HepG2 (cell line): ENCODE results near the gene BPI. TPM values are rescaled to one million over a fixed set of nuclear protein-coding genes. Genes with fewer than 3 reads are reported as not detected.

Source experiments
- ATAC-seq: fragments of 200-7000 bp; cut with Tn5 transposase; 3 replicates; pipeline ENCODE4 v1.9.1; 2020; ENCODE audit warnings: mild to moderate bottlenecking, moderate library complexity
- BruUV-seq: library from RNA; stranded (reverse); fragments of 400-500 nt; replicated peaks from 2 replicates; lab custom pipeline; 2021; lab: Mats Ljungman, UMichigan
- CTCF ChIA-PET: fragments of 300-600 bp; formaldehyde crosslinking; extraction: SDS; loops from one replicate; lab custom pipeline; 2021; ENCODE audit warnings: low total read pairs, inconsistent platforms, low intra/inter-chr PET ratio; lab: Yijun Ruan, JAX
- POLR2A ChIA-PET: fragments of 350-600 bp; sonication (Branson Sonifier 250); formaldehyde crosslinking; loops from one replicate; lab custom pipeline; 2020; ENCODE audit warnings: antibody characterized with exemption, inconsistent platforms; lab: Yijun Ruan, JAX
- DNase-seq: peaks from one replicate; pipeline ENCODE4 v3.0.0-alpha.2; 2015; ENCODE audit warnings: low spot score
- FAIRE-seq: peaks from 3 replicates; lab custom pipeline; 2011; peaks lifted over from hg19 to GRCh38; lab: Jason Lieb, UNC
- H2AFZ ChIP-seq: one replicate; pipeline ENCODE4 v1.6.1; 2011; ENCODE audit warnings: low read length, inconsistent platforms
- H3K27ac ChIP-seq: fragments of 300-600 bp; 3 replicates; pipeline ENCODE4 v1.8.0; 2011; ENCODE audit warnings: mixed run types, mild to moderate bottlenecking, mixed read lengths, low read length, inconsistent platforms; ENCODE audit not compliant: insufficient read depth; ENCODE audit errors: extremely low read length
- H3K27me3 ChIP-seq, 2 experiments: fragments of 200-600 bp in 1 of 2; 2 replicates in 1 of 2; 3 replicates in 1 of 2; pipeline versions ENCODE4 v1.6.0 to v1.8.0; 2011; ENCODE audit warnings: low read length in 2 of 2, mild to moderate bottlenecking in 2 of 2, moderate library complexity in 2 of 2, inconsistent platforms in 1 of 2; ENCODE audit not compliant: insufficient read depth in 2 of 2, control insufficient read depth in 1 of 2
- H3K36me3 ChIP-seq, 2 experiments: fragments of 200-600 bp in 1 of 2; replicated peaks in 1 of 2; 2 replicates in 1 of 2; 3 replicates in 1 of 2; pipeline versions ENCODE4 v1.5.1 to v1.8.0; 2011; ENCODE audit warnings: low read length in 2 of 2, inconsistent platforms in 1 of 2; ENCODE audit not compliant: insufficient read depth in 2 of 2, control insufficient read depth in 1 of 2
- H3K4me1 ChIP-seq: 2 replicates; pipeline ENCODE4 v1.5.1; 2012; ENCODE audit warnings: low read length, inconsistent platforms; ENCODE audit not compliant: insufficient read depth
- H3K4me2 ChIP-seq: 2 replicates; pipeline ENCODE4 v1.6.0; 2011; ENCODE audit warnings: low read depth, low read length, inconsistent platforms
- H3K4me3 ChIP-seq, 3 experiments: fragments of 200-600 bp in 1 of 3; sonication (generic), shearing (Covaris generic) in 1 of 3; replicated peaks in 1 of 3; 2 replicates each; pipeline ENCODE4 v1.5.1; 2011 to 2016; ENCODE audit warnings: low read length in 3 of 3, inconsistent platforms in 2 of 3, low read depth in 2 of 3, mild to moderate bottlenecking in 2 of 3, control low read depth in 1 of 3, mixed read lengths in 1 of 3; ENCODE audit not compliant: insufficient read depth in 1 of 3
- H3K79me2 ChIP-seq: one replicate; pipeline ENCODE4 v1.6.1; 2011; ENCODE audit warnings: low read length, inconsistent platforms; ENCODE audit not compliant: insufficient read depth
- H3K9ac ChIP-seq: 2 replicates; pipeline ENCODE4 v1.6.0; 2011; ENCODE audit warnings: mild to moderate bottlenecking, low read depth, low read length, inconsistent platforms; ENCODE audit not compliant: insufficient read depth
- H3K9me3 ChIP-seq: 2 replicates; pipeline ENCODE4 v1.5.1; 2012; ENCODE audit warnings: mild to moderate bottlenecking, low read length
- H4K20me1 ChIP-seq: 2 replicates; pipeline ENCODE4 v1.6.0; 2011; ENCODE audit warnings: inconsistent platforms, mild to moderate bottlenecking, low read length, moderate library complexity; ENCODE audit not compliant: insufficient read depth
- ATF7-NPFF ChIP-seq: sonication (generic); formaldehyde crosslinking; IDR thresholded peaks from 2 replicates; pipeline ENCODE4 v1.8.1; 2023; ENCODE audit warnings: mild to moderate bottlenecking, low read depth, missing genetic modification reagents, moderate library complexity
- BCL3 ChIP-seq: sonication (generic); formaldehyde crosslinking; IDR thresholded peaks from 2 replicates; pipeline ENCODE4 v1.5.1; 2020; ENCODE audit warnings: mild to moderate bottlenecking, missing genetic modification reagents, moderate library complexity
- HNRNPK ChIP-seq: fragments of 200-400 bp; formaldehyde crosslinking; IDR thresholded peaks from 2 replicates; pipeline ENCODE4 v1.6.1; 2018; ENCODE audit warnings: low read length, low read depth, moderate library complexity, mild to moderate bottlenecking; ENCODE audit not compliant: poor library complexity, severe bottlenecking
- LBX2 ChIP-seq: sonication (generic); formaldehyde crosslinking; IDR thresholded peaks from 2 replicates; pipeline ENCODE4 v1.5.0; 2020; ENCODE audit warnings: missing genetic modification reagents, mild to moderate bottlenecking, borderline replicate concordance
- SALL1 ChIP-seq: sonication (generic); formaldehyde crosslinking; IDR thresholded peaks from 2 replicates; pipeline ENCODE4 v1.8.0; 2022; ENCODE audit warnings: mild to moderate bottlenecking, missing genetic modification reagents
- SNRNP70 ChIP-seq: fragments of 200-400 bp; formaldehyde crosslinking; IDR thresholded peaks from 2 replicates; pipeline ENCODE4 v1.6.1; 2017; ENCODE audit warnings: mild to moderate bottlenecking, low read depth, low read length, moderate library complexity
- SP140L ChIP-seq: sonication (generic); formaldehyde crosslinking; IDR thresholded peaks from 2 replicates; pipeline ENCODE4 v1.4.0; 2020; ENCODE audit warnings: missing genetic modification reagents, borderline replicate concordance
- ZKSCAN8 ChIP-seq: IDR thresholded peaks from 2 replicates; pipeline ENCODE4 v1.6.1; 2016; ENCODE audit warnings: borderline replicate concordance, missing genetic modification reagents, missing compliant biosample characterization
- ZNF318 ChIP-seq: sonication (generic); formaldehyde crosslinking; IDR thresholded peaks from 2 replicates; pipeline ENCODE4 v1.4.0; 2020; ENCODE audit warnings: mild to moderate bottlenecking, missing genetic modification reagents
- ZNF382 ChIP-seq: sonication (generic); formaldehyde crosslinking; IDR thresholded peaks from 2 replicates; pipeline ENCODE4 v1.5.0; 2020; ENCODE audit warnings: missing genetic modification reagents, mild to moderate bottlenecking, borderline replicate concordance
- ZNF782 ChIP-seq: sonication (generic); formaldehyde crosslinking; IDR thresholded peaks from 2 replicates; pipeline ENCODE4 v1.4.0; 2020; ENCODE audit warnings: missing genetic modification reagents, mild to moderate bottlenecking, borderline replicate concordance
- WGBS: methylation state at CpG from one replicate; pipeline ENCODE4 v1.1.6; 2017; ENCODE audit warnings: low lambda C conversion rate; 5-methylcytosine and 5-hydroxymethylcytosine counted together
- in situ Hi-C: cut with HindIII; loops from 2 replicates; pipeline ENCODE4 v1.10.0; 2017; ENCODE audit warnings: low pct_unique_long_range_greater_than_20kb; ENCODE audit not compliant: extremely low pct_ligation_motif_present
- intact Hi-C: fragments of 100-400 bp; cut with micrococcal nuclease; formaldehyde crosslinking; loops from one replicate; pipeline ENCODE4 v1.10.0; 2022; ENCODE audit not compliant: unreplicated experiment
- polyA plus RNA-seq, 8 experiments: library from polyadenylated mRNA; depleted of rRNA in 3 of 8; stranded (reverse) in 7 of 8; unstranded in 1 of 8; fragments of >200 nt; fragmentation: Illumina TruSeq in 4 of 8; extraction: Trizol in 4 of 8; gene quantifications; 2 replicates each; pipeline versions ENCODE4 v1.2.1 to v1.2.3, GENCODE V29; 2011 to 2016; ENCODE audit warnings: low read depth in 4 of 8, missing spikeins in 1 of 8, mixed read lengths in 1 of 8; ENCODE audit not compliant: insufficient read depth in 1 of 8
- total RNA-seq, 5 experiments: library from RNA; depleted of rRNA; stranded (reverse); fragments of >200 nt; fragmentation: Illumina TruSeq; extraction: Trizol; gene quantifications; 2 replicates each; pipeline ENCODE4 v1.2.3, GENCODE V29; 2016; ENCODE audit warnings: low read depth in 1 of 5
- TF ChIP-seq, protein P1 (sequence below): fragments of 450-650 bp; IDR thresholded peaks from 2 replicates; pipeline ENCODE4 v1.6.1; 2017; ENCODE audit warnings: mild to moderate bottlenecking

The BPI gene
- total and polyA plus RNA-seq, 2 of the 13 experiments (the other 11 are each of a cell fraction or from before 2014, with no cell fraction given): not detected

GRCh38 chr20:38262931-38263330 is 41.0 kb upstream of the BPI start:
- intact Hi-C loops: no loop called here
- TF ChIP-seq ZNF782 (CRISPR knock-in tag) (no peak), ZNF318 (no peak), ZKSCAN8 (no peak), ZNF382 (no peak), SP140L (CRISPR knock-in tag) (no peak), BCL3 (CRISPR knock-in tag) (no peak), ATF7-NPFF (CRISPR knock-in tag) (no peak), SNRNP70 (no peak), SALL1 (CRISPR knock-in tag) (no peak), LBX2 (CRISPR knock-in tag) (no peak), HNRNPK (no peak)
- TF ChIP-seq, protein P1, sequence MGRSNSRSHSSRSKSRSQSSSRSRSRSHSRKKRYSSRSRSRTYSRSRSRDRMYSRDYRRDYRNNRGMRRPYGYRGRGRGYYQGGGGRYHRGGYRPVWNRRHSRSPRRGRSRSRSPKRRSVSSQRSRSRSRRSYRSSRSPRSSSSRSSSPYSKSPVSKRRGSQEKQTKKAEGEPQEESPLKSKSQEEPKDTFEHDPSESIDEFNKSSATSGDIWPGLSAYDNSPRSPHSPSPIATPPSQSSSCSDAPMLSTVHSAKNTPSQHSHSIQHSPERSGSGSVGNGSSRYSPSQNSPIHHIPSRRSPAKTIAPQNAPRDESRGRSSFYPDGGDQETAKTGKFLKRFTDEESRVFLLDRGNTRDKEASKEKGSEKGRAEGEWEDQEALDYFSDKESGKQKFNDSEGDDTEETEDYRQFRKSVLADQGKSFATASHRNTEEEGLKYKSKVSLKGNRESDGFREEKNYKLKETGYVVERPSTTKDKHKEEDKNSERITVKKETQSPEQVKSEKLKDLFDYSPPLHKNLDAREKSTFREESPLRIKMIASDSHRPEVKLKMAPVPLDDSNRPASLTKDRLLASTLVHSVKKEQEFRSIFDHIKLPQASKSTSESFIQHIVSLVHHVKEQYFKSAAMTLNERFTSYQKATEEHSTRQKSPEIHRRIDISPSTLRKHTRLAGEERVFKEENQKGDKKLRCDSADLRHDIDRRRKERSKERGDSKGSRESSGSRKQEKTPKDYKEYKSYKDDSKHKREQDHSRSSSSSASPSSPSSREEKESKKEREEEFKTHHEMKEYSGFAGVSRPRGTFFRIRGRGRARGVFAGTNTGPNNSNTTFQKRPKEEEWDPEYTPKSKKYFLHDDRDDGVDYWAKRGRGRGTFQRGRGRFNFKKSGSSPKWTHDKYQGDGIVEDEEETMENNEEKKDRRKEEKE: no peak

More at GRCh38 chr20:38262931-38263330, 41.0 kb upstream of the BPI start:
- Histone ChIP-seq H3K4me2 (no peak overlapping the region), H3K4me1 (peaks cover 19% of the 10 kb centered on the region), H3K79me2 (no peaks in the 10 kb centered on the region), H3K9ac (no peak overlapping the region), H3K27me3 (peaks cover 6 to 19% of the 10 kb centered on the region in 2 experiments; a peak in 4 of 5 replicates), H3K9me3 (no peaks in the 10 kb centered on the region), H2AFZ (no peak overlapping the region), H3K4me3 (no peak overlapping the region), H3K36me3 (no peaks in the 10 kb centered on the region), H3K27ac (no peak overlapping the region), H4K20me1 (no peaks in the 10 kb centered on the region)
- no peak for DNase-seq
- ATAC-seq: no peak
- BruUV-seq: no TSS peak
- in situ Hi-C loops: no loop called here
- FAIRE-seq: no peak
- ChIA-PET CTCF (no interaction called here), POLR2A (no interaction called here)
- 51% methylated on average over 6 of the region's 6 CpGs for WGBS
